Measurements from ENCODE around the gene CKM. TPM values are rescaled to one million over a fixed set of nuclear protein-coding genes. Genes with fewer than 3 reads are reported as not detected.

The CKM gene
- total RNA-seq, 4 donors from 2014 or later: 0.17 to 0.73 TPM; not detected in 2

- H3K36me3 ChIP-seq: peaks cover 0 to 16% of the 10 kb centered on the region in 2 donors
- H3K4me1 ChIP-seq: peaks cover 0 to 13% (median 0%) of the 10 kb centered on the region in 3 donors
- whole genome bisulfite sequencing, 2 donors (ENCODE audit: low coverage in 1 of 2): 17 to 83% methylated on average over 3 to 5 of the region's 9 CpGs
- no peak for ATAC-seq
- H3K27me3 ChIP-seq: peaks cover 9% of the 10 kb centered on the region
- no peak overlapping the region for H3K27ac ChIP-seq
- TF ChIP-seq CTCF (IDR thresholded peaks at IDR 0.05): no peak
- no peak for TF ChIP-seq POLR2AphosphoS5 (IDR thresholded peaks at IDR 0.05)
- no peak overlapping the region for H3K4me3 ChIP-seq
- no peaks in the 10 kb centered on the region for H3K9me3 ChIP-seq
These were observed 16.6 kb downstream of the CKM start for GRCh38 chr19:45306040-45306439.

- no peaks in the 10 kb centered on the region for H3K9me3 ChIP-seq
- no peak overlapping the region for H3K27ac ChIP-seq
- H3K27me3 ChIP-seq: peaks cover 9% of the 10 kb centered on the region
- WGBS, 2 donors (ENCODE audit: low coverage in 1 of 2): 24 to 28% methylated on average over 5 of the region's 5 CpGs
- TF ChIP-seq POLR2AphosphoS5 (IDR thresholded peaks at IDR 0.05) (no peak), EP300 (IDR thresholded peaks at IDR 0.05) (no peak), POLR2A (IDR thresholded peaks at IDR 0.05) (no peak), CTCF (IDR thresholded peaks at IDR 0.05) (no peak)
- H3K4me1 ChIP-seq: peaks cover 0 to 13% (median 0%) of the 10 kb centered on the region in 3 donors
- H3K4me3 ChIP-seq: no peak overlapping the region
- ATAC-seq: no peak
- H3K36me3 ChIP-seq: peaks cover 0 to 23% of the 10 kb centered on the region in 2 donors
These were observed 17.3 kb downstream of the CKM start for GRCh38 chr19:45305421-45305820.

GRCh38 chr19:45305007-45305406, 17.7 kb downstream of the CKM start:
- ATAC-seq: no peak
- H3K4me1 ChIP-seq: peaks cover 0 to 9% (median 0%) of the 10 kb centered on the region in 3 donors

GRCh38 chr19:45304141-45304926, 18.3 kb downstream of the CKM start:
- Histone ChIP-seq H3K27me3 (peaks cover 9% of the 10 kb centered on the region), H3K9me3 (no peaks in the 10 kb centered on the region), H3K27ac (no peak overlapping the region), H3K4me3 (no peak overlapping the region), H3K36me3 (peaks cover 0 to 34% of the 10 kb centered on the region in 2 donors), H3K4me1 (peaks cover 0 to 5% (median 0%) of the 10 kb centered on the region in 3 donors)
- TF ChIP-seq CTCF (IDR thresholded peaks at IDR 0.05) (no peak), EP300 (IDR thresholded peaks at IDR 0.05) (no peak), POLR2A (IDR thresholded peaks at IDR 0.05) (no peak), POLR2AphosphoS5 (IDR thresholded peaks at IDR 0.05) (no peak)
- WGBS, 2 donors (ENCODE audit: low coverage in 1 of 2): 71 to 80% methylated on average over 2 to 4 of the region's 4 CpGs
- no peak for ATAC-seq

More at GRCh38 chr19:45305007-45305406, 17.7 kb downstream of the CKM start:
- H3K27ac ChIP-seq: no peak overlapping the region
- WGBS, 2 donors (ENCODE audit: low coverage in 1 of 2): 70 to 71% methylated on average over 4 of the region's 4 CpGs
- H3K36me3 ChIP-seq: peaks cover 0 to 27% of the 10 kb centered on the region in 2 donors
- H3K4me3 ChIP-seq: no peak overlapping the region
- no peaks in the 10 kb centered on the region for H3K9me3 ChIP-seq
- peaks cover 9% of the 10 kb centered on the region for H3K27me3 ChIP-seq
- TF ChIP-seq CTCF (IDR thresholded peaks at IDR 0.05) (no peak), EP300 (IDR thresholded peaks at IDR 0.05) (no peak), POLR2A (IDR thresholded peaks at IDR 0.05) (no peak), POLR2AphosphoS5 (IDR thresholded peaks at IDR 0.05) (no peak)

Data from gastroesophageal sphincter (tissue), 4 donors.